AG04449 (cell line): Measurements from ENCODE around the gene PCP2.

Experiments
- CTCF ChIA-PET: fragments of 350-600 bp; formaldehyde crosslinking; extraction: SDS; loops from one replicate; lab custom pipeline; 2021; ENCODE audit warnings: antibody characterized with exemption; lab: Yijun Ruan, JAX
- POLR2A ChIA-PET: fragments of 400-600, 350-600 bp; formaldehyde crosslinking; extraction: SDS; loops from one replicate; lab custom pipeline; 2020; ENCODE audit warnings: antibody characterized with exemption, inconsistent platforms; lab: Yijun Ruan, JAX
- DNase-seq: peaks from one replicate; pipeline ENCODE4 v3.0.0-alpha.2; 2010; ENCODE audit warnings: low read depth, low spot score
- H3K4me3 ChIP-seq: 2 replicates; pipeline ENCODE4 v1.5.1; 2011; ENCODE audit warnings: low read depth, mild to moderate bottlenecking, control low read depth, low read length
- TF ChIP-seq, protein P1 (sequence below): IDR thresholded peaks from one replicate; pipeline ENCODE4 v1.5.1; 2011; ENCODE audit warnings: mild to moderate bottlenecking, moderate library complexity, low read length, control low read depth, inconsistent platforms; ENCODE audit not compliant: insufficient read depth; ENCODE audit errors: missing control alignments

Gene PCP2

DNA sequence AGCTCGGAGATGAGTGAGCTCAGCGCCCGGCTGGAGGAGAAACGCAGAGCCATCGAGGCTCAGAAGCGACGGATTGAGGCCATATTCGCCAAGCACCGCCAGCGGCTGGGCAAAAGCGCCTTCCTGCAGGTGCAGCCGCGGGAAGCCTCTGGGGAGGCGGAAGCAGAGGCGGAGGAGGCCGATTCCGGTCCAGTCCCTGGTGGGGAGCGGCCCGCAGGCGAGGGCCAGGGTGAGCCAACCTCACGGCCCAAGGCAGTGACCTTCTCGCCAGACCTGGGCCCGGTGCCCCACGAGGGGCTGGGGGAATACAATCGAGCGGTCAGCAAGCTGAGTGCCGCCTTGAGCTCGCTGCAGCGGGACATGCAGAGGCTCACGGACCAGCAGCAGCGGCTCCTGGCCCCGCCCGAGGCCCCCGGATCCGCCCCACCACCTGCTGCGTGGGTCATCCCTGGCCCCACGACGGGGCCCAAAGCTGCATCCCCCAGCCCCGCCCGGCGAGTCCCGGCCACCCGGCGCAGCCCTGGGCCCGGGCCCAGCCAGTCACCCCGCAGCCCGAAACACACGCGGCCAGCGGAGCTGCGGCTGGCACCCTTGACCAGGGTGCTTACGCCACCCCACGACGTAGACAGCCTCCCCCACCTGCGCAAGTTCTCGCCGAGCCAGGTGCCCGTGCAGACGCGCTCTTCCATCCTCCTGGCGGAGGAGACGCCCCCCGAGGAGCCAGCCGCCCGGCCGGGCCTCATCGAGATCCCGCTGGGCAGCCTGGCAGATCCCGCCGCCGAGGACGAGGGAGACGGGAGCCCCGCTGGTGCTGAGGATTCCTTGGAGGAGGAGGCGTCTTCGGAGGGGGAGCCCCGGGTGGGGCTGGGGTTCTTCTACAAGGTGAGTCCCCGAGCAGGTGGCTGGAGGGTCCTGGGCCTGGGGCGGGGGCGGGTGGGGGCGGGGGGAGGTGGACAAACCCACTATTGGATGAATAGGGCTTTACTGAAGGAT is 20.9 kb downstream of the PCP2 start:
- POLR2A ChIA-PET, result interaction anchor here (0.6 kb wide), 1 partner anchor 133 kb away, joined by 3 read pairs; no protein-coding TSS in a partner anchor
- no peak overlapping the region for H3K4me3 ChIP-seq
- DNase-seq, result no peak
- CTCF ChIA-PET, result interaction anchor here (2.0 kb wide), 1 partner anchor 258 kb away, joined by 4 read pairs; no protein-coding TSS in a partner anchor
- TF ChIP-seq, protein P1, sequence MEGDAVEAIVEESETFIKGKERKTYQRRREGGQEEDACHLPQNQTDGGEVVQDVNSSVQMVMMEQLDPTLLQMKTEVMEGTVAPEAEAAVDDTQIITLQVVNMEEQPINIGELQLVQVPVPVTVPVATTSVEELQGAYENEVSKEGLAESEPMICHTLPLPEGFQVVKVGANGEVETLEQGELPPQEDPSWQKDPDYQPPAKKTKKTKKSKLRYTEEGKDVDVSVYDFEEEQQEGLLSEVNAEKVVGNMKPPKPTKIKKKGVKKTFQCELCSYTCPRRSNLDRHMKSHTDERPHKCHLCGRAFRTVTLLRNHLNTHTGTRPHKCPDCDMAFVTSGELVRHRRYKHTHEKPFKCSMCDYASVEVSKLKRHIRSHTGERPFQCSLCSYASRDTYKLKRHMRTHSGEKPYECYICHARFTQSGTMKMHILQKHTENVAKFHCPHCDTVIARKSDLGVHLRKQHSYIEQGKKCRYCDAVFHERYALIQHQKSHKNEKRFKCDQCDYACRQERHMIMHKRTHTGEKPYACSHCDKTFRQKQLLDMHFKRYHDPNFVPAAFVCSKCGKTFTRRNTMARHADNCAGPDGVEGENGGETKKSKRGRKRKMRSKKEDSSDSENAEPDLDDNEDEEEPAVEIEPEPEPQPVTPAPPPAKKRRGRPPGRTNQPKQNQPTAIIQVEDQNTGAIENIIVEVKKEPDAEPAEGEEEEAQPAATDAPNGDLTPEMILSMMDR, result no peak

DNA sequence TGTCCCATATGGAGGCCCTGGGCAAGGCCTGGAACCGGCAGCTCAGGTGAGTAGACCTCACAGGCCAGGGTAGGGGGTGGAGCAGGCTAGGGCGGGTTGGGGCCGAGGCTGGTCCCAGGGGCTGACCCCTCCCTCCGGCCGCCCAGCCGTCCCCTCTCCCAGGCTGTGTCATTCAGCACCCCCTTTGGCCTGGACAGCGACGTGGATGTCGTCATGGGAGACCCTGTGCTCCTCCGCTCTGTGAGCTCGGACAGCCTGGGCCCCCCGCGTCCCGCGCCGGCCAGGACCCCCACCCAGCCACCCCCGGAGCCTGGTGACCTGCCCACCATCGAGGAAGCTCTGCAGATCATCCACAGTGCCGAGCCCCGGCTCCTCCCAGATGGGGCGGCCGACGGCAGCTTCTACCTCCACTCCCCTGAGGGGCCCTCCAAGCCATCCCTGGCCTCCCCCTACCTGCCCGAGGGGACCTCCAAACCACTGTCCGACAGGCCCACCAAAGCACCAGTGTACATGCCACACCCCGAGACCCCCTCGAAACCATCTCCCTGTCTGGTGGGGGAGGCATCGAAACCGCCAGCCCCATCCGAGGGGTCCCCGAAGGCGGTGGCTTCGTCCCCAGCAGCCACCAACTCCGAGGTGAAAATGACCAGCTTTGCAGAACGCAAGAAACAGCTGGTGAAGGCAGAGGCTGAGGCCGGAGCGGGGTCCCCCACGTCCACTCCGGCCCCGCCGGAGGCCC is 21.8 kb downstream of the PCP2 start:
- TF ChIP-seq, protein P1, result no peak
- H3K4me3 ChIP-seq, result no peak overlapping the region
- CTCF ChIA-PET, result interaction anchor here (2.0 kb wide), 1 partner anchor 257 kb away, joined by 4 read pairs; no protein-coding TSS in a partner anchor
- DNase-seq, result no peak
- POLR2A ChIA-PET, result no interaction called here

DNA sequence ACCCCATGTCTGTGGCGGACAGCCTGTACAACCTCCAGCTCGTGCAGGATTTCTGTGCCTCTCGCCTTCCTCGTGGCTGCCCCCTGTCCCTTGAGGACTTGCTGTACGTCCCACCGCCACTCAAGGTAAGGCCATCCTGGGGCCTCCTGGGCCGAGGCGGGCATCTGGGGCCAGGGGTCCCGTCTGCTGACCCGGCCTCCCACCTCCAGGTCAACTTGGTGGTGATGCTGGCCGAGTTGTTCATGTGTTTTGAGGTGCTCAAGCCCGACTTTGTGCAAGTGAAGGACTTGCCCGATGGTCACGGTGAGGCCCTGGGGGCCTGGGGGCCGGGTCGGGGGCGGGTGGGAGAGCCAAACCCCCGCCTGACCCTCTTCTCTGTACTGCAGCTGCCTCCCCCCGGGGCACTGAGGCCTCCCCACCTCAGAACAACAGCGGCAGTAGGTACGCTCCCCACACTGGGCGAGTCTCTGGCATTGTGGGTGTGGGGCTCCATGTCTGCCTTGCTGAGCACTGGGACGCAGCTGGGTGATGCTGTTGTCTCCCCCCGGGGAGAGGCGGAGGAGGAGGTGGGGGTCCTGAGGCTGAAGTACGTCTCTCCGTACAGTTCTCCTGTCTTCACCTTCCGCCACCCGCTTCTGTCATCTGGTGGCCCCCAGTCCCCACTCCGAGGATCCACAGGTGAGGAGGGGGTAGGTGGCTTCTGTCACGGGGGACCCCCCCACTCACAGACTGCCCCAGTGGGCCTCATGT is 22.9 kb downstream of the PCP2 start:
- POLR2A ChIA-PET, result no interaction called here
- no peak overlapping the region for H3K4me3 ChIP-seq
- CTCF ChIA-PET, result interaction anchor here (1.3 kb wide), 1 partner anchor 43 kb away, joined by 3 read pairs; no protein-coding TSS in a partner anchor
- TF ChIP-seq, protein P1, result no peak
- no peak for DNase-seq

DNA sequence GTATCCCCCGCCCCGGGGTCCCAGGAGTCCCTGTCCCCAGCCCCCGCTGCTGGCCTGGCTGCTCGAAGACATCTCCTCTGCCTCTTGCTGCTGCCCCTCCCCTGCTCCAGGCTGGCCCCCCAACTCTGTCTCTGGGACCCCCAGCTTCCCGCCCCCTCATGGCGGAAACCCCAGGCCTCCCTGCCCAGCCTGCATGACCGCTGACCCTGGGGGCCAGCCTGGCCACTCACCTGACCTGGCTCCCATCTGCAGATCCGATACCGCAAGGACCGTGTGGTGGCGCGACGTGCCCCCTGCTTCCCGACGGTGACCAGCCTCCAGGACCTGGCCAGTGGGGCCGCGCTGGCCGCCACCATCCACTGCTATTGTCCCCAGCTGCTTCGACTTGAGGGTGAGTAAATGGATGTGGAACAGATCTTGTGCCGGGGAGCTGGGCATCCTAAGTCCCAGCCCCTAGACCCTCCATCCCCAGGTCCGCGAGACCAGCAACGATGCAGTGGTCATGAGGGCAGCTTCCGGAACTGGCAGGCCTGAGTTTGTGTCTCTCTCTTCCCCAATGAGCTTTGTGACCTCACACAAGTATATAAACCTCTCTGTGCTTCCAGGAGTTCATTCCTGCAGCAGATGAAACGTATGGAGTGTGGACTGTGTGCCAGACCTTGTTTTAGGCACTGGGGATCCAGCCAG is 25.5 kb downstream of the PCP2 start:
- POLR2A ChIA-PET, result no interaction called here
- TF ChIP-seq, protein P1, result no peak
- CTCF ChIA-PET, result interaction anchor here (0.8 to 1.3 kb wide), 3 partner anchors 39 to 73 kb away, joined by 3 read pairs; partner anchors contain the start of gene TRAPPC5
- DNase-seq, result no peak
- no peak overlapping the region for H3K4me3 ChIP-seq

DNA sequence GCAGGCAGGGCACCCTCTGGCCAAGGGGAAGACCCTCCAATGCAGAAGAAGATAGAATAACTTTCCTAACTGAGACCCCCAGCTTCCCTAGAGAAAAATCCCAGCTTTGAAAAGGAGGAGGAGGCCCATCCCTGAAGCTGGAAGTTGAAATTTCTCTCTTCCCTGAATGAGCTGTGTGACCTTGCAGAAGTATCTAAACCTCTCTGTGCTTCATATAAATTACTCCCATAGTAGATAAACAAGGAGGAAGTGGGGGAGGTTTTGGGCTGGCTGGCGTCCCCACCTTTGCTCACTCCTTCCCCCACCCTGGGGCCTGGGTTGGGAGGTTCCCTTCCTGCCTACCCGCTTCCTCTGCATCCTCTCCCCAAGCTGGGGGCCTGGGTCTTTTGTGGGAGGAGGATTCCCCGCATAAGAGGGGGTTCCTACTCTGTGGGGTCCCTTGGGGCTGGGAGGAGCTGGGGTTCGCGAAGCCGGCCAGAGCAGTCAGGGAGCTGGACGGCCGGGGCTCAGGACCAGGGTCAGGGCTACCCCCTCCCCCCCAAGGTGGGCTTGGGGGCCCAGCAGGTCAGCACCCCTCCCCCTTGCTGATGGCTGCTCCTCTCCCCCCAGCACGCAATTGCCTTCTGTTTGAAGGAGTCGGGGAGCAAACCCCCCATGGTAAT is 26.2 kb downstream of the PCP2 start:
- ChIA-PET CTCF (interaction anchor here (0.8 to 1.0 kb wide), 2 partner anchors 40 to 73 kb away, joined by 3 read pairs; partner anchors contain the start of gene TRAPPC5), POLR2A (no interaction called here)
- no peak for DNase-seq

More for the DNA sequence above, 26.2 kb downstream of the PCP2 start:
- H3K4me3 ChIP-seq, result no peak overlapping the region
- TF ChIP-seq, protein P1, result no peak
